Neural cell (in vitro differentiated cells): ENCODE data around the gene TSR1. TPM values are rescaled to one million over a fixed set of nuclear protein-coding genes. Genes with fewer than 3 reads are reported as not detected.

Experiments
- H2AFZ ChIP-seq: fragments of 200-600, 300-800 bp; sonication (generic), shearing (Covaris generic); 2 replicates; pipeline ENCODE4 v1.6.0; 2014; ENCODE audit warnings: low read depth, mild to moderate bottlenecking, antibody characterized with exemption, low read length, moderate library complexity
- H3F3A ChIP-seq: fragments of 200-600 bp; shearing (Covaris generic); 2 replicates; pipeline ENCODE4 v1.6.1; 2016; ENCODE audit warnings: mild to moderate bottlenecking, moderate library complexity, mixed read lengths, antibody characterized with exemption, low read length; ENCODE audit not compliant: insufficient read depth, poor library complexity, severe bottlenecking
- H3K27ac ChIP-seq: fragments of 200-600, 300-800 bp; sonication (generic), shearing (Covaris generic); 2 replicates; pipeline ENCODE4 v1.5.1; 2014; ENCODE audit warnings: mild to moderate bottlenecking, low read length, moderate library complexity
- H3K27me3 ChIP-seq: fragments of 300-800, 200-600 bp; sonication (generic), shearing (Covaris generic); 2 replicates; pipeline ENCODE4 v1.6.0; 2014; ENCODE audit warnings: mild to moderate bottlenecking, low read depth, low read length, moderate library complexity; ENCODE audit not compliant: insufficient read depth
- H3K36me3 ChIP-seq: fragments of 300-800, 200-600 bp; sonication (generic), shearing (Covaris generic); 2 replicates; pipeline ENCODE4 v1.5.1; 2014; ENCODE audit warnings: mild to moderate bottlenecking, antibody characterized with exemption, low read length, moderate library complexity; ENCODE audit not compliant: insufficient read depth
- H3K4me2 ChIP-seq: fragments of 300-800, 200-600 bp; sonication (generic), shearing (Covaris generic); 2 replicates; pipeline ENCODE4 v1.6.0; 2014; ENCODE audit warnings: mild to moderate bottlenecking, low read length
- H3K4me3 ChIP-seq: fragments of 300-800, 200-600 bp; sonication (generic), shearing (Covaris generic); 2 replicates; pipeline ENCODE4 v1.5.1; 2014; ENCODE audit warnings: mild to moderate bottlenecking, low read length, moderate library complexity
- H3K79me2 ChIP-seq: fragments of 200-600 bp; shearing (Covaris generic); replicated peaks from 2 replicates; pipeline ENCODE4 v1.6.0; 2014; ENCODE audit warnings: mild to moderate bottlenecking, low read length, moderate library complexity; ENCODE audit not compliant: insufficient read depth
- H3K9ac ChIP-seq: fragments of 300-800, 200-600 bp; sonication (generic), shearing (Covaris generic); 2 replicates; pipeline ENCODE4 v1.6.1; 2016; ENCODE audit warnings: mild to moderate bottlenecking, low read length, mixed read lengths
- H3K9me2 ChIP-seq: fragments of 200-600 bp; shearing (Covaris generic); 2 replicates; pipeline ENCODE4 v1.6.1; 2016; ENCODE audit warnings: mild to moderate bottlenecking, low read length, mixed read lengths; ENCODE audit not compliant: insufficient read depth
- H3K9me3 ChIP-seq: fragments of 200-600, 300-800 bp; sonication (generic), shearing (Covaris generic); 2 replicates; pipeline ENCODE4 v1.6.1; 2016; ENCODE audit warnings: mild to moderate bottlenecking, mixed run types, low read length, moderate library complexity, mixed read lengths
- H4K20me1 ChIP-seq: fragments of 200-600 bp; shearing (Covaris generic); 2 replicates; pipeline ENCODE4 v1.6.1; 2016; ENCODE audit warnings: mild to moderate bottlenecking, mixed run types; ENCODE audit not compliant: insufficient read depth
- CTCF ChIP-seq: fragments of 450-650 bp; IDR thresholded peaks from 2 replicates; pipeline ENCODE4 v1.5.1; 2014; ENCODE audit warnings: antibody characterized with exemption, mild to moderate bottlenecking, moderate library complexity; ENCODE audit not compliant: poor library complexity, severe bottlenecking
- EP300 ChIP-seq: fragments of 450-650 bp; conservative IDR thresholded peaks from 2 replicates; pipeline ENCODE4 v1.6.1; 2014; ENCODE audit warnings: antibody characterized with exemption, mild to moderate bottlenecking, moderate library complexity; ENCODE audit not compliant: poor library complexity, severe bottlenecking
- EZH2 ChIP-seq: fragments of 200-600, 300-800 bp; shearing (Covaris generic), sonication (generic); IDR thresholded peaks from 2 replicates; pipeline ENCODE4 v1.6.1; 2014; ENCODE audit warnings: antibody characterized with exemption, low read length, borderline replicate concordance, mild to moderate bottlenecking; ENCODE audit not compliant: insufficient read depth, poor library complexity, severe bottlenecking
- MXI1 ChIP-seq: fragments of 450-650 bp; conservative IDR thresholded peaks from 2 replicates; pipeline ENCODE4 v1.6.1; 2014; ENCODE audit warnings: antibody characterized with exemption, mild to moderate bottlenecking; ENCODE audit not compliant: poor library complexity, severe bottlenecking
- POLR2AphosphoS5 ChIP-seq: IDR thresholded peaks from 2 replicates; pipeline ENCODE4 v1.6.1; 2012
- RAD21 ChIP-seq: fragments of 450-650 bp; conservative IDR thresholded peaks from 2 replicates; pipeline ENCODE4 v1.6.1; 2014; ENCODE audit warnings: antibody characterized with exemption, mild to moderate bottlenecking, moderate library complexity
- REST ChIP-seq: IDR thresholded peaks from 2 replicates; pipeline ENCODE4 v1.6.1; 2012; ENCODE audit warnings: borderline replicate concordance
- SMC3 ChIP-seq: fragments of 450-650 bp; conservative IDR thresholded peaks from 2 replicates; pipeline ENCODE4 v1.6.1; 2014; ENCODE audit warnings: antibody characterized with exemption, mild to moderate bottlenecking, moderate library complexity; ENCODE audit not compliant: poor library complexity
- TAF1 ChIP-seq: IDR thresholded peaks from 2 replicates; pipeline ENCODE4 v1.6.1; 2012; ENCODE audit warnings: low read depth
- polyA plus RNA-seq: library from polyadenylated mRNA; depleted of rRNA; stranded (reverse); fragments of >200 nt; gene quantifications from 2 replicates; pipeline ENCODE4 v1.2.3, GENCODE V29; 2014

TSR1 gene
- polyA plus RNA-seq, 1 donor from 2014 or later, result 31.8 TPM

- Histone ChIP-seq H3K27ac (no peak overlapping the region), H4K20me1 (no peaks in the 10 kb centered on the region), H3K9ac (no peak overlapping the region), H3K27me3 (no peaks in the 10 kb centered on the region), H3K79me2 (no peaks in the 10 kb centered on the region), H3K36me3 (no peaks in the 10 kb centered on the region), H3K4me2 (no peak overlapping the region), H3K9me2 (no peaks in the 10 kb centered on the region), H3F3A (no peaks in the 10 kb centered on the region), H3K4me3 (no peak overlapping the region), H2AFZ (no peak overlapping the region), H3K9me3 (no peaks in the 10 kb centered on the region)
- no peak for TF ChIP-seq TAF1
- TF ChIP-seq REST, result no peak
- no peak for TF ChIP-seq EP300
- TF ChIP-seq EZH2, result no peak
- no peak for TF ChIP-seq MXI1
Measured at GRCh38 chr17:2371183-2372130, 35.2 kb upstream of the TSR1 start.

GRCh38 chr17:2370211-2370589 lies 33.9 kb upstream of the TSR1 start:
- no peak overlapping the region for H3K9ac ChIP-seq
- TF ChIP-seq TAF1 (no peak), RAD21 (no peak), CTCF (no peak), EZH2 (no peak), REST (no peak), MXI1 (no peak), EP300 (no peak), POLR2AphosphoS5 (no peak), SMC3 (no peak)
- H3K36me3 ChIP-seq, result no peaks in the 10 kb centered on the region
- no peaks in the 10 kb centered on the region for H3F3A ChIP-seq
- no peak overlapping the region for H2AFZ ChIP-seq
- no peaks in the 10 kb centered on the region for H3K27me3 ChIP-seq
- H3K4me3 ChIP-seq, result no peak overlapping the region
- H3K9me2 ChIP-seq, result no peaks in the 10 kb centered on the region
- H3K79me2 ChIP-seq, result no peaks in the 10 kb centered on the region
- no peaks in the 10 kb centered on the region for H4K20me1 ChIP-seq
- H3K4me2 ChIP-seq, result no peak overlapping the region
- H3K9me3 ChIP-seq, result no peaks in the 10 kb centered on the region
- no peak overlapping the region for H3K27ac ChIP-seq
